HepG2 (cell line): Measurements from ENCODE around the gene ARFGAP1. TPM values are rescaled to one million over a fixed set of nuclear protein-coding genes. Genes with fewer than 3 reads are reported as not detected.

Experiments used
- CEBPZ ChIP-seq: IDR thresholded peaks from 2 replicates; pipeline ENCODE4 v1.6.1; 2012; ENCODE audit warnings: low read length, improper control_type of control experiment
- DPF2 ChIP-seq: sonication (generic); formaldehyde crosslinking; IDR thresholded peaks from 2 replicates; pipeline ENCODE4 v1.4.0; 2020; ENCODE audit warnings: mild to moderate bottlenecking, low read depth, missing genetic modification reagents, borderline replicate concordance
- MAFF ChIP-seq: IDR thresholded peaks from 2 replicates; pipeline ENCODE4 v1.6.1; 2011; ENCODE audit warnings: low read depth, low read length, improper control_type of control experiment
- MAFG ChIP-seq: sonication (generic); formaldehyde crosslinking; IDR thresholded peaks from 2 replicates; pipeline ENCODE4 v1.5.1; 2020; ENCODE audit warnings: mild to moderate bottlenecking, missing genetic modification reagents
- MBD4 ChIP-seq: IDR thresholded peaks from 2 replicates; pipeline ENCODE4 v1.6.1; 2012; ENCODE audit warnings: low read length, inconsistent platforms, borderline replicate concordance
- MEIS1 ChIP-seq: sonication (generic); formaldehyde crosslinking; IDR thresholded peaks from 2 replicates; pipeline ENCODE4 v1.9.0; 2021; ENCODE audit warnings: mild to moderate bottlenecking, missing genetic modification reagents, moderate library complexity, borderline replicate concordance
- MYC ChIP-seq: sonication (generic); formaldehyde crosslinking; IDR thresholded peaks from 2 replicates; pipeline ENCODE4 v1.9.0; 2021; ENCODE audit warnings: missing genetic modification reagents, borderline replicate concordance
- PRDM15 ChIP-seq: sonication (generic); formaldehyde crosslinking; IDR thresholded peaks from 2 replicates; pipeline ENCODE4 v1.4.0; 2020; ENCODE audit warnings: missing genetic modification reagents
- TBP ChIP-seq: sonication (generic); formaldehyde crosslinking; IDR thresholded peaks from 2 replicates; pipeline ENCODE4 v1.5.0; 2020; ENCODE audit warnings: missing genetic modification reagents
- TFAP4 ChIP-seq: sonication (generic); IDR thresholded peaks from 2 replicates; pipeline ENCODE4 v1.6.1; 2016; ENCODE audit warnings: low read depth, borderline replicate concordance
- ZBTB3 ChIP-seq: sonication (generic); formaldehyde crosslinking; IDR thresholded peaks from 2 replicates; pipeline ENCODE4 v1.4.0; 2020; ENCODE audit warnings: low read depth, mild to moderate bottlenecking, moderate library complexity, missing genetic modification reagents, borderline replicate concordance
- ZMYM2 ChIP-seq: sonication (generic); formaldehyde crosslinking; IDR thresholded peaks from 2 replicates; pipeline ENCODE4 v1.8.0; 2022; ENCODE audit warnings: mild to moderate bottlenecking, missing genetic modification reagents
- ZNF232 ChIP-seq: sonication (generic); formaldehyde crosslinking; IDR thresholded peaks from 2 replicates; pipeline ENCODE4 v1.4.0; 2020; ENCODE audit warnings: missing genetic modification reagents, borderline replicate concordance
- ZNF317 ChIP-seq: sonication (generic); formaldehyde crosslinking; IDR thresholded peaks from 2 replicates; pipeline ENCODE4 v1.5.0; 2020; ENCODE audit warnings: mild to moderate bottlenecking, missing genetic modification reagents
- ZNF337 ChIP-seq: sonication (generic); formaldehyde crosslinking; IDR thresholded peaks from 2 replicates; pipeline ENCODE4 v1.5.1; 2020; ENCODE audit warnings: missing genetic modification reagents, low read depth, mild to moderate bottlenecking, borderline replicate concordance
- ZNF782 ChIP-seq: sonication (generic); formaldehyde crosslinking; IDR thresholded peaks from 2 replicates; pipeline ENCODE4 v1.4.0; 2020; ENCODE audit warnings: missing genetic modification reagents, mild to moderate bottlenecking, borderline replicate concordance
- ZZZ3 ChIP-seq: sonication (generic); formaldehyde crosslinking; IDR thresholded peaks from 2 replicates; pipeline ENCODE4 v1.4.0; 2020; ENCODE audit warnings: missing genetic modification reagents, mild to moderate bottlenecking, borderline replicate concordance
- polyA plus RNA-seq, 8 experiments: library from polyadenylated mRNA; depleted of rRNA in 3 of 8; stranded (reverse) in 7 of 8; unstranded in 1 of 8; fragments of >200 nt; fragmentation: Illumina TruSeq in 4 of 8; extraction: Trizol in 4 of 8; gene quantifications; 2 replicates each; pipeline versions ENCODE4 v1.2.1 to v1.2.3, GENCODE V29; 2011 to 2016; ENCODE audit warnings: low read depth in 4 of 8, missing spikeins in 1 of 8, mixed read lengths in 1 of 8; ENCODE audit not compliant: insufficient read depth in 1 of 8
- total RNA-seq, 5 experiments: library from RNA; depleted of rRNA; stranded (reverse); fragments of >200 nt; fragmentation: Illumina TruSeq; extraction: Trizol; gene quantifications; 2 replicates each; pipeline ENCODE4 v1.2.3, GENCODE V29; 2016; ENCODE audit warnings: low read depth in 1 of 5
- TF ChIP-seq, protein P1 (sequence below): IDR thresholded peaks from 2 replicates; pipeline ENCODE4 v1.6.1; 2016; ENCODE audit warnings: missing compliant biosample characterization, missing genetic modification reagents, borderline replicate concordance
- TF ChIP-seq, protein P2 (sequence below): sonication (generic); formaldehyde crosslinking; IDR thresholded peaks from 2 replicates; pipeline ENCODE4 v1.8.0; 2022; ENCODE audit warnings: missing genetic modification reagents, low read depth, mild to moderate bottlenecking, borderline replicate concordance

Gene ARFGAP1
- total and polyA plus RNA-seq, 2 of the 13 experiments (the other 11 are each of a cell fraction or from before 2014, with no cell fraction given), result 132 TPM

- TF ChIP-seq PRDM15 (CRISPR knock-in tag) (no peak), ZBTB3 (CRISPR knock-in tag) (no peak), ZNF232 (peak; percentile 53; the same call in 1 of the 2 replicates), DPF2 (CRISPR knock-in tag) (no peak), TFAP4 (no peak), MAFF (no peak), MEIS1 (CRISPR knock-in tag) (0 out of 2 replicates have a peak, but pooled peaks have one; percentile 16), CEBPZ (no peak), MBD4 (no peak), MAFG (CRISPR knock-in tag) (no peak), ZZZ3 (CRISPR knock-in tag) (0 out of 2 replicates have a peak, but pooled peaks have one; percentile 26), ZNF337 (CRISPR knock-in tag) (no peak), ZNF782 (CRISPR knock-in tag) (no peak), MYC (peak; percentile 70; the same call in 1 of the 2 replicates), ZNF317 (no peak), TBP (no peak), ZMYM2 (CRISPR knock-in tag) (no peak)
- TF ChIP-seq, protein P1, sequence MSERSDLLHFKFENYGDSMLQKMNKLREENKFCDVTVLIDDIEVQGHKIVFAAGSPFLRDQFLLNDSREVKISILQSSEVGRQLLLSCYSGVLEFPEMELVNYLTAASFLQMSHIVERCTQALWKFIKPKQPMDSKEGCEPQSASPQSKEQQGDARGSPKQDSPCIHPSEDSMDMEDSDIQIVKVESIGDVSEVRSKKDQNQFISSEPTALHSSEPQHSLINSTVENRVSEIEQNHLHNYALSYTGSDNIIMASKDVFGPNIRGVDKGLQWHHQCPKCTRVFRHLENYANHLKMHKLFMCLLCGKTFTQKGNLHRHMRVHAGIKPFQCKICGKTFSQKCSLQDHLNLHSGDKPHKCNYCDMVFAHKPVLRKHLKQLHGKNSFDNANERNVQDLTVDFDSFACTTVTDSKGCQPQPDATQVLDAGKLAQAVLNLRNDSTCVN (CRISPR knock-in tag), result no peak
- TF ChIP-seq, protein P2, sequence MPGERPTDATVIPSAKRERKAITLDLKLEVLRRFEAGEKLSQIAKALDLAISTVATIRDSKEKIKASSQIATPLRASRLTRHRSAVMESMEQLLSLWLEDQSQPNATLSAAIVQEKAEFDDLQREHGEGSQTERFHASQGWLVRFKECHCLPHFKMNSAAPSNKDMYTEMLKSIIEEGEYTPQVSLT, result no peak; the same call in 1 of the 2 replicates
Measured at GRCh38 chr20:63290677-63291472, 18.3 kb downstream of the ARFGAP1 start (continued).
